HCT116 (cell line): ENCODE results near the gene TJP2. TPM values are rescaled to one million over a fixed set of nuclear protein-coding genes. Genes with fewer than 3 reads are reported as not detected.

ENCODE experiments used
- ATAC-seq: fragments of 200-7000 bp; cut with Tn5 transposase; 2 replicates; pipeline ENCODE4 v1.9.1; 2020; ENCODE audit warnings: mild to moderate bottlenecking, moderate library complexity
- BruUV-seq: library from RNA; stranded (reverse); fragments of 400-500 nt; replicated peaks from 2 replicates; lab custom pipeline; 2021; lab: Mats Ljungman, UMichigan
- CTCF ChIA-PET: fragments of 300-600 bp; sonication (Branson Sonifier 250); formaldehyde crosslinking; loops from one replicate; lab custom pipeline; 2021; ENCODE audit warnings: antibody characterized with exemption; lab: Charles Lee
- POLR2A ChIA-PET: fragments of 300-600, 350-600 bp; sonication (Branson Sonifier 250); formaldehyde crosslinking; loops from one replicate; lab custom pipeline; 2021; ENCODE audit warnings: antibody characterized with exemption; lab: Charles Lee
- RAD21 ChIA-PET, 2 experiments: fragments of 300-600 bp; sonication (Branson Sonifier 250); formaldehyde crosslinking; loops; one replicate each; lab custom pipeline; 2023; ENCODE audit warnings: low total read pairs in 2 of 2; ENCODE audit not compliant: uncharacterized antibody in 2 of 2, unreplicated experiment in 2 of 2, low non-redundant PET in 1 of 2; lab: Charles Lee
- DNase-seq: peaks from one replicate; pipeline ENCODE4 v3.0.0-alpha.2; 2010; ENCODE audit warnings: low read depth, low spot score
- H2AFZ ChIP-seq: fragments of 200-600 bp; shearing (Covaris generic), sonication (generic); 2 replicates; pipeline ENCODE4 v1.6.1; 2017; ENCODE audit warnings: low read depth, mixed run types, mixed read lengths, antibody characterized with exemption, low read length; ENCODE audit not compliant: poor library complexity, severe bottlenecking
- H3K27ac ChIP-seq: 2 replicates; pipeline ENCODE4 v1.5.1; 2012; ENCODE audit warnings: low read depth, low read length
- H3K27me3 ChIP-seq: fragments of 200-600 bp; sonication (generic); 2 replicates; pipeline ENCODE4 v1.6.1; 2016; ENCODE audit warnings: mixed run types, low read length, mixed read lengths; ENCODE audit not compliant: insufficient read depth
- H3K36me3 ChIP-seq, 2 experiments: fragments of 200-500 bp in 1 of 2; fragments of 200-600 bp in 1 of 2; sonication (Bioruptor generic) in 1 of 2; sonication (generic) in 1 of 2; 2 replicates each; pipeline versions ENCODE4 v1.5.1 to v1.6.1; 2014 to 2016; ENCODE audit warnings: low read length in 2 of 2, inconsistent platforms in 1 of 2, mixed read lengths in 1 of 2, mixed run types in 1 of 2; ENCODE audit not compliant: insufficient read depth in 2 of 2, control insufficient read depth in 1 of 2
- H3K4me1 ChIP-seq, 2 experiments: fragments of 200-600 bp in 1 of 2; sonication (generic) in 1 of 2; 2 replicates each; pipeline versions ENCODE4 v1.5.1 to v1.6.1; 2012 to 2017; ENCODE audit warnings: low read length in 2 of 2, inconsistent platforms in 1 of 2, mild to moderate bottlenecking in 1 of 2, mixed read lengths in 1 of 2, mixed run types in 1 of 2, moderate library complexity in 1 of 2; ENCODE audit not compliant: insufficient read depth in 2 of 2, control insufficient read depth in 1 of 2
- H3K4me2 ChIP-seq: fragments of 200-600 bp; sonication (generic); 2 replicates; pipeline ENCODE4 v1.6.1; 2017; ENCODE audit warnings: mixed run types, low read length, mixed read lengths
- H3K4me3 ChIP-seq, 2 experiments: fragments of 200-600 bp in 1 of 2; sonication (generic) in 1 of 2; replicated peaks in 1 of 2; 2 replicates each; pipeline ENCODE4 v1.5.1; 2011 to 2016; ENCODE audit warnings: low read length in 2 of 2, control low read depth in 1 of 2, low read depth in 1 of 2, mild to moderate bottlenecking in 1 of 2, mixed read lengths in 1 of 2, mixed run types in 1 of 2
- H3K79me2 ChIP-seq: fragments of 200-600 bp; sonication (generic); 2 replicates; pipeline ENCODE4 v1.6.1; 2017; ENCODE audit warnings: mild to moderate bottlenecking, mixed run types, low read length, moderate library complexity, mixed read lengths; ENCODE audit not compliant: insufficient read depth
- H3K9ac ChIP-seq: fragments of 200-600 bp; sonication (generic); 2 replicates; pipeline ENCODE4 v1.6.1; 2016; ENCODE audit warnings: low read length, mixed read lengths
- H3K9me2 ChIP-seq: fragments of 200-600 bp; sonication (generic), shearing (Covaris generic); 2 replicates; pipeline ENCODE4 v1.6.1; 2017; ENCODE audit warnings: mixed run types, mild to moderate bottlenecking, moderate library complexity; ENCODE audit not compliant: insufficient read depth
- H3K9me3 ChIP-seq, 2 experiments: fragments of 200-500 bp in 1 of 2; fragments of 200-600 bp in 1 of 2; sonication (Bioruptor generic) in 1 of 2; sonication (generic) in 1 of 2; 2 replicates each; pipeline ENCODE4 v1.6.1; 2014 to 2017; ENCODE audit warnings: low read length in 2 of 2, mixed read lengths in 2 of 2, inconsistent platforms in 1 of 2, low read depth in 1 of 2, mild to moderate bottlenecking in 1 of 2, mixed run types in 1 of 2, moderate library complexity in 1 of 2; ENCODE audit not compliant: control insufficient read depth in 1 of 2, insufficient read depth in 1 of 2
- H4K20me1 ChIP-seq: fragments of 200-600 bp; sonication (generic), shearing (Covaris generic); 2 replicates; pipeline ENCODE4 v1.6.1; 2017; ENCODE audit warnings: mixed run types, mild to moderate bottlenecking, moderate library complexity; ENCODE audit not compliant: insufficient read depth
- CEBPB ChIP-seq: IDR thresholded peaks from 2 replicates; pipeline ENCODE4 v1.6.1; 2012; ENCODE audit warnings: low read depth
- EZH2 ChIP-seq: fragments of 200-600 bp; sonication (generic); IDR thresholded peaks from 2 replicates; pipeline ENCODE4 v1.6.1; 2017; ENCODE audit warnings: antibody characterized with exemption, mixed run types
- POLR2A ChIP-seq: IDR thresholded peaks from 2 replicates; pipeline ENCODE4 v1.7.0; 2011; ENCODE audit warnings: borderline replicate concordance; ENCODE audit not compliant: insufficient read depth, insufficient read length; ENCODE audit errors: extremely low read depth
- POLR2AphosphoS5 ChIP-seq: IDR thresholded peaks from 2 replicates; pipeline ENCODE4 v1.6.1; 2011; ENCODE audit warnings: mild to moderate bottlenecking, low read depth, low read length, moderate library complexity
- SIN3A ChIP-seq: IDR thresholded peaks from 2 replicates; pipeline ENCODE4 v1.6.1; 2012; ENCODE audit warnings: low read depth
- SP1 ChIP-seq: IDR thresholded peaks from 2 replicates; pipeline ENCODE4 v1.6.1; 2012; ENCODE audit warnings: low read depth
- ZNF274 ChIP-seq: fragments of 200-500 bp; sonication (Bioruptor generic); IDR thresholded peaks from 2 replicates; pipeline ENCODE4 v1.6.1; 2014; ENCODE audit warnings: mild to moderate bottlenecking, low read depth, low read length, inconsistent platforms
- intact Hi-C: fragments of 100-400 bp; cut with micrococcal nuclease; formaldehyde crosslinking; loops from 2 replicates; pipeline ENCODE4 v1.10.0; 2022
- total RNA-seq: library from RNA; stranded (reverse); gene quantifications from one replicate; pipeline ENCODE4 v1.2.1, GENCODE V29; 2021; ENCODE audit not compliant: unreplicated experiment
- TF ChIP-seq, protein P1 (sequence below): IDR thresholded peaks from 2 replicates; pipeline ENCODE4 v1.6.1; 2012
- TF ChIP-seq, protein P2 (sequence below), 3 experiments: fragments of 200-600 bp in 1 of 3; sonication (generic) in 1 of 3; IDR thresholded peaks in 2 of 3; conservative IDR thresholded peaks in 1 of 3; 2 replicates each; pipeline ENCODE4 v1.5.1; 2012 to 2017; ENCODE audit warnings: low read depth in 2 of 3, low read length in 2 of 3, antibody characterized with exemption in 1 of 3, borderline replicate concordance in 1 of 3, control low read depth in 1 of 3, mild to moderate bottlenecking in 1 of 3, mixed read lengths in 1 of 3, mixed run types in 1 of 3, moderate library complexity in 1 of 3; ENCODE audit not compliant: insufficient read depth in 1 of 3

The TJP2 gene
- total RNA-seq, 1 experiment from 2014 or later, result 39.7 TPM

DNA sequence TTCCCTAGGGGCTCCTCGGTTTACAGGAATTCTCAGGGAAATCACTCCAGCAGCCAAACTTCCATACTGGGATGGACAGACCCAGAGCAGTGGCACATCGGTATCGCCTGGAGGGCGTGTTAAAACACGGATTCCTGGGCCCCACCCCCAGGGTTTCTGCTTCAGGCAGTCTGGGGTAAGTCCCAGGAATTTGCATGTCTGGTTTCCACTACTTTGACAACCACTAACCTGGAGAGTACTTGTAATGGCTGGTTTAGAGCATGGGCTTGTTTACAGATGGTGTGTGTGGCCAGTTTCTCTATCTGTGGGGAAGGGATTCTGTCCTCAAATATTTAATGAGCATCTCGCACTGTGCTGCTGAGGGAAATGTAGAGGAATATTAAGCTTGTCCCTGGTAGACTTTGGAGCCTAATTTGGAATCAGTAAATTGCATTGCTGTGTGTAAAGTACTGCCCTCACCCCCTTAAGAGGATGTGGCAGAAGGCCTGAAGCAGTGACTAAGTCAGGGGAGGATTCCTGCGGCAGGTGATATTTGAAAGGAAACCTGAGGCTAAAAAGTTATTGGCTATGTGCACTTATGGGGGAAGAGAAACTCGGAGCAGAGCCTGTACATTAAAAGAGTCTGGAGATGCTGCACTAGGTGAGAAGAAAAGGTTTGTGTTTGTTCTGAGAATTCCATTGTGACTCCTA, 18.6 kb upstream of the TJP2 start:
- DNase-seq, result no peak
- CTCF ChIA-PET, result interaction anchor here (1.4 kb wide), 1 partner anchor 38 kb away, joined by 3 read pairs; no protein-coding TSS in a partner anchor
- no peak for TF ChIP-seq SP1
- no peak for TF ChIP-seq SIN3A
- TF ChIP-seq, protein P1, sequence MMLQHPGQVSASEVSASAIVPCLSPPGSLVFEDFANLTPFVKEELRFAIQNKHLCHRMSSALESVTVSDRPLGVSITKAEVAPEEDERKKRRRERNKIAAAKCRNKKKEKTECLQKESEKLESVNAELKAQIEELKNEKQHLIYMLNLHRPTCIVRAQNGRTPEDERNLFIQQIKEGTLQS, result no peak
- TF ChIP-seq ZNF274, result no peak
- no peak for TF ChIP-seq POLR2A
- no peak for TF ChIP-seq EZH2
- TF ChIP-seq, protein P2, sequence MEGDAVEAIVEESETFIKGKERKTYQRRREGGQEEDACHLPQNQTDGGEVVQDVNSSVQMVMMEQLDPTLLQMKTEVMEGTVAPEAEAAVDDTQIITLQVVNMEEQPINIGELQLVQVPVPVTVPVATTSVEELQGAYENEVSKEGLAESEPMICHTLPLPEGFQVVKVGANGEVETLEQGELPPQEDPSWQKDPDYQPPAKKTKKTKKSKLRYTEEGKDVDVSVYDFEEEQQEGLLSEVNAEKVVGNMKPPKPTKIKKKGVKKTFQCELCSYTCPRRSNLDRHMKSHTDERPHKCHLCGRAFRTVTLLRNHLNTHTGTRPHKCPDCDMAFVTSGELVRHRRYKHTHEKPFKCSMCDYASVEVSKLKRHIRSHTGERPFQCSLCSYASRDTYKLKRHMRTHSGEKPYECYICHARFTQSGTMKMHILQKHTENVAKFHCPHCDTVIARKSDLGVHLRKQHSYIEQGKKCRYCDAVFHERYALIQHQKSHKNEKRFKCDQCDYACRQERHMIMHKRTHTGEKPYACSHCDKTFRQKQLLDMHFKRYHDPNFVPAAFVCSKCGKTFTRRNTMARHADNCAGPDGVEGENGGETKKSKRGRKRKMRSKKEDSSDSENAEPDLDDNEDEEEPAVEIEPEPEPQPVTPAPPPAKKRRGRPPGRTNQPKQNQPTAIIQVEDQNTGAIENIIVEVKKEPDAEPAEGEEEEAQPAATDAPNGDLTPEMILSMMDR (IDR thresholded peaks at IDR 0.05 in 2 of 3, conservative IDR thresholded peaks at IDR 0.05 in 1 of 3; ENCODE audit: borderline replicate concordance in 1 of 3, insufficient read depth in 1 of 3, low read depth in 2 of 3, low read length in 2 of 3), result no peak
- no peak for TF ChIP-seq CEBPB
- no peak for TF ChIP-seq POLR2AphosphoS5
- Histone ChIP-seq H3K4me3 (no peak overlapping the region), H3K4me2 (no peak overlapping the region), H3K27me3 (no peaks in the 10 kb centered on the region), H3K36me3 (no peaks in the 10 kb centered on the region; a peak in 2 of 4 replicates), H3K79me2 (no peaks in the 10 kb centered on the region), H3K9me2 (no peaks in the 10 kb centered on the region), H3K4me1 (0 out of 4 replicates have a peak, but pooled peaks cover 0 to 2% of the 10 kb centered on the region in 2 experiments), H3K9me3 (no peaks in the 10 kb centered on the region), H2AFZ (no peak overlapping the region), H3K9ac (no peak overlapping the region), H4K20me1 (no peaks in the 10 kb centered on the region), H3K27ac (no peak overlapping the region)
- intact Hi-C loops, result loop anchor here (5.0 kb wide), 1 partner anchor 618 kb away; no protein-coding TSS in a partner anchor
- no TSS peak for BruUV-seq
- RAD21 ChIA-PET, result no interaction called here
- no peak for ATAC-seq
- POLR2A ChIA-PET, result no interaction called here
